ENCODE measurements around the gene ART5.

GRCh38 chr11:3610846-3611245 is 30.9 kb downstream of the ART5 start:
- TF ChIP-seq CTCF (IDR thresholded peaks at IDR 0.05) = no peak
- TF ChIP-seq POLR2A (IDR thresholded peaks at IDR 0.05) = no peak
